ENCODE measurements around the gene SEC11C.

- TF ChIP-seq PRDM4 (CRISPR knock-in tag; IDR thresholded peaks at IDR 0.05; ENCODE audit: borderline replicate concordance) (no peak), ZNF280B (CRISPR knock-in tag; IDR thresholded peaks at IDR 0.05; ENCODE audit: borderline replicate concordance) (no peak), CTCF (CRISPR knock-in tag; IDR thresholded peaks at IDR 0.05) (no peak), EZH2 (conservative IDR thresholded peaks at IDR 0.05; ENCODE audit: low read depth, low read length) (no peak), REST (IDR thresholded peaks at IDR 0.05; ENCODE audit: borderline replicate concordance in 1 of 2, low read depth in 1 of 2, low read length in 2 of 2) (no peak), POLR2A (IDR thresholded peaks at IDR 0.05; ENCODE audit: insufficient read depth in 1 of 2, low read depth in 2 of 2, low read length in 2 of 2) (no peak), E2F1 (CRISPR knock-in tag; IDR thresholded peaks at IDR 0.05) (no peak), BHLHE40 (IDR thresholded peaks at IDR 0.05; ENCODE audit: low read length) (no peak), DPF2 (CRISPR knock-in tag; IDR thresholded peaks at IDR 0.05; ENCODE audit: borderline replicate concordance, low read depth) (no peak), NFIC (IDR thresholded peaks at IDR 0.05; ENCODE audit: low read length) (no peak), SALL2 (CRISPR knock-in tag; IDR thresholded peaks at IDR 0.05) (no peak), NR3C1 (CRISPR knock-in tag; IDR thresholded peaks at IDR 0.05) (no peak), MAX (IDR thresholded peaks at IDR 0.05) (no peak)
Observed at GRCh38 chr18:59123588-59124369, 15.9 kb upstream of the SEC11C start.
